Body of pancreas (tissue), 4 donors: ENCODE measurements around the gene ZIC3. TPM values are rescaled to one million over a fixed set of nuclear protein-coding genes. Genes with fewer than 3 reads are reported as not detected.
"Not testable (repeated sequence)": the region's sequence is repeated elsewhere in the genome, so short reads cannot be mapped to it uniquely, and the experiment has no call there.

Source experiments
- ATAC-seq: fragments of 150-250 bp; one replicate; pipeline ENCODE4 v1.9.1; 2016
- DNase-seq, 4 donors: peaks; one replicate each; pipeline ENCODE4 v3.0.0-alpha.2; 2019
- H3K27ac ChIP-seq, 4 donors: fragments of 200-600 bp; sonication (generic); 1 replicate in 3 of 4; 2 replicates in 1 of 4; pipeline versions ENCODE4 v1.5.1 to v1.6.1; 2016 to 2019; ENCODE audit warnings: mild to moderate bottlenecking in 1 of 4, mixed read lengths in 1 of 4, moderate library complexity in 1 of 4
- H3K27me3 ChIP-seq, 2 donors: fragments of 200-600 bp; sonication (generic); one replicate each; pipeline ENCODE4 v1.6.0; 2016; ENCODE audit warnings: mild to moderate bottlenecking in 1 of 2
- H3K36me3 ChIP-seq, 2 donors: fragments of 200-600 bp; sonication (generic); replicated peaks in 1 of 2; 2 replicates each; pipeline ENCODE4 v1.5.1; 2016; ENCODE audit warnings: low read depth in 2 of 2; ENCODE audit not compliant: insufficient read depth in 1 of 2
- H3K4me1 ChIP-seq: fragments of 200-600 bp; sonication (generic); one replicate; pipeline ENCODE4 v1.6.0; 2016
- H3K4me3 ChIP-seq, 2 donors: fragments of 200-600 bp; sonication (generic); 1 replicate in 1 of 2; 2 replicates in 1 of 2; pipeline ENCODE4 v1.5.1; 2016 to 2019
- H3K9me3 ChIP-seq, 3 donors: fragments of 200-600 bp; sonication (generic); 1 replicate in 2 of 3; 2 replicates in 1 of 3; pipeline ENCODE4 v1.5.1; 2016
- CTCF ChIP-seq, 7 experiments: fragments of 450-650 bp in 4 of 7; fragments of 200-600 bp in 3 of 7; sonication (generic) in 3 of 7; IDR thresholded peaks; one replicate each; pipeline ENCODE4 v1.5.1; 2016 to 2019; ENCODE audit warnings: antibody characterized with exemption in 7 of 7
- POLR2A ChIP-seq, 3 donors: fragments of 450-650 bp; IDR thresholded peaks; one replicate each; pipeline ENCODE4 v1.6.1; 2016; ENCODE audit warnings: antibody characterized with exemption in 3 of 3, mild to moderate bottlenecking in 2 of 3
- WGBS, 2 donors: methylation state at CpG; one replicate each; pipeline ENCODE4 v1.1.5; 2017; 5-methylcytosine and 5-hydroxymethylcytosine counted together
- intact Hi-C: fragments of 100-400 bp; cut with DNase I; formaldehyde crosslinking; loops from one replicate; pipeline ENCODE4 v1.15.1; 2023
- total RNA-seq, 2 donors: library from RNA; depleted of rRNA; stranded (reverse); fragments of >200 nt; gene quantifications; one replicate each; pipeline ENCODE4 v1.1.0, GENCODE V29; 2016

Gene ZIC3
- total RNA-seq, 2 donors from 2014 or later = not detected

- ATAC-seq (no peak), DNase-seq (no peak)
- H3K36me3 ChIP-seq = no peaks in the 10 kb centered on the region
- 3 to 10% methylated on average over 10 to 12 of the region's 14 CpGs for WGBS, 2 donors
- H3K27ac ChIP-seq = no peak overlapping the region
- no peaks in the 10 kb centered on the region for H3K9me3 ChIP-seq
- TF ChIP-seq POLR2A (IDR thresholded peaks at IDR 0.05) = no peak
- TF ChIP-seq CTCF (IDR thresholded peaks at IDR 0.05) = no peak
- H3K4me1 ChIP-seq = peaks cover 14% of the 10 kb centered on the region
- no peaks in the 10 kb centered on the region for H3K27me3 ChIP-seq
- intact Hi-C loops = no loop called here
- H3K4me3 ChIP-seq = no peak overlapping the region
Observed at GRCh38 chrX:137548261-137548660, 17.7 kb upstream of the ZIC3 start.

- ATAC-seq (no peak), DNase-seq (no peak)
- intact Hi-C loops = no loop called here
- TF ChIP-seq CTCF (IDR thresholded peaks at IDR 0.05) = no peak
- no peaks in the 10 kb centered on the region for H3K9me3 ChIP-seq
- peaks cover 14% of the 10 kb centered on the region for H3K4me1 ChIP-seq
- 0 to 5% methylated on average over 1 to 24 of the region's 24 CpGs for WGBS, 2 donors
- no peaks in the 10 kb centered on the region for H3K36me3 ChIP-seq
- no peak overlapping the region for H3K27ac ChIP-seq
- H3K27me3 ChIP-seq = no peaks in the 10 kb centered on the region
- H3K4me3 ChIP-seq = no peak overlapping the region
Observed at GRCh38 chrX:137549073-137549472, 16.9 kb upstream of the ZIC3 start.

GRCh38 chrX:137549851-137550664 lies 15.9 kb upstream of the ZIC3 start:
- 5 to 7% methylated on average over 22 to 57 of the region's 58 CpGs for WGBS, 2 donors
- H3K9me3 ChIP-seq = no peaks in the 10 kb centered on the region
- no peak overlapping the region for H3K27ac ChIP-seq
- no peaks in the 10 kb centered on the region for H3K27me3 ChIP-seq
- peaks cover 14% of the 10 kb centered on the region for H3K4me1 ChIP-seq
- intact Hi-C loops = no loop called here
- H3K36me3 ChIP-seq = no peaks in the 10 kb centered on the region
- H3K4me3 ChIP-seq = no peak overlapping the region
- ATAC-seq (no peak), DNase-seq (no peak)
- TF ChIP-seq CTCF (IDR thresholded peaks at IDR 0.05) (no peak), POLR2A (IDR thresholded peaks at IDR 0.05) (no peak)

GRCh38 chrX:137550665-137551261 lies 15.2 kb upstream of the ZIC3 start:
- Histone ChIP-seq H3K27me3 (no peaks in the 10 kb centered on the region), H3K4me1 (peaks cover 14% of the 10 kb centered on the region), H3K36me3 (no peaks in the 10 kb centered on the region), H3K9me3 (no peaks in the 10 kb centered on the region), H3K4me3 (no peak overlapping the region), H3K27ac (no peak overlapping the region)
- WGBS, 2 donors = 6% methylated on average over 14 to 20 of the region's 41 CpGs
- no peak for DNase-seq
- TF ChIP-seq CTCF (IDR thresholded peaks at IDR 0.05) = no peak
- TF ChIP-seq POLR2A (IDR thresholded peaks at IDR 0.05) = no peak
- no peak for ATAC-seq
- intact Hi-C loops = no loop called here

- H3K9me3 ChIP-seq, DNase-seq, H3K27ac ChIP-seq, intact Hi-C loops, H3K4me3 ChIP-seq, ATAC-seq, H3K27me3 ChIP-seq, H3K36me3 ChIP-seq: not testable (repeated sequence)
- H3K4me1 ChIP-seq = peaks cover 14% of the 10 kb centered on the region
- WGBS, 2 donors = 70 to 87% methylated on average over 4 of the region's 4 CpGs
Observed at GRCh38 chrX:137552098-137552497, 13.8 kb upstream of the ZIC3 start.
